Hematopoietic multipotent progenitor cell treated with erythropoietin and hydrocortisone succinate and interleukin-3 and kit ligand, for 15 days (in vitro differentiated cells): ENCODE data around the gene MFSD12.
A peak's percentile ranks its signal among the peaks of the same experiment; 100 is the strongest.

Experiments used
- DNase-seq: peaks from one replicate; pipeline ENCODE4 v3.0.0-alpha.2; 2015; ENCODE audit warnings: low spot score

The MFSD12 gene

DNA sequence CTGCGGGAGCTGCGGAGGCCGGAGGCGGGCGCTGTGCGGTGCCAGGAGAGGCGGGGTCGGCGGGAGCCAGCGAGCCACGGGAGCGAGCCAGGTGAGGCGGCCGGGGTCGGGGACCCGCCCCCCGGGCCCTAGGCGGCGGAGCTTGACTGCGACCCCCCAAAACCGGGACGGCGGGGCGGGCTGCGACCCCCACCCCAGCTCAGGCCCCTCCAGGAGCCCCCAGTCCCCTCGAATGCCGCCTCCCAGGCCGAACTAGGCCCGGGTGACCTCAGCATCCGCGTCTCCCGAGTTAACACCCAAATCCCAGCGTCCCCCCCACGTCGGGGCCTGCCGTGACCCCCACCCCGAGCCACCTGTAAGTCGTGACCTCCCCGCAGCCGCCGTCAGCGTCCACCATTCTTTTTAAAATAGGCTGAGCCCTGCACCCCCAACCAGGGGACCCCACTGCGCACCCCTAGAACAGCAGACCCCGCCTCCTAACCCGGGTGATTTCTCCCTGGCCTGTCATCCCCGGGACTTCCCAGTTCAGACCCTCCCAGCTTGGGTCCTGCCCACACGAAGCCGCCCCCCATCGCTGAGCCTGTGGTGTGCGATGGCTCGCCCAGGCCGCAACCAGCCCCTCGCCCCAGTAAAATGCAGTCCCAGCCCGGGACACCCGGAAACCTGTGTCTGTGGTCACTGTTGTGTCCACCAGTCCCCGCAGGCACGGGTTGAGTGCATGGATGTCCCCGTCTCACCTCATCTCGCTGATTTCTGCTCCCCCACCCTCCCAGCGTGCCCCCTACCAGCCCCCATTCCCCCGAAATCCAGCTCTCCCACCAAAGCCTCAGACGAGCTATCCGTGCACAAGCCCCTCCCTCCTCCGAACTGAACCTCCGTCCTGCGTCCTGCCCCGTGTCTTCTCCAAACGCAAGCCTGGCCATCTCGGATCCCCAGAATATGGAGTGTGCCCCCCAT lies 50.7 kb downstream of the MFSD12 start:
- no peak for DNase-seq

DNA sequence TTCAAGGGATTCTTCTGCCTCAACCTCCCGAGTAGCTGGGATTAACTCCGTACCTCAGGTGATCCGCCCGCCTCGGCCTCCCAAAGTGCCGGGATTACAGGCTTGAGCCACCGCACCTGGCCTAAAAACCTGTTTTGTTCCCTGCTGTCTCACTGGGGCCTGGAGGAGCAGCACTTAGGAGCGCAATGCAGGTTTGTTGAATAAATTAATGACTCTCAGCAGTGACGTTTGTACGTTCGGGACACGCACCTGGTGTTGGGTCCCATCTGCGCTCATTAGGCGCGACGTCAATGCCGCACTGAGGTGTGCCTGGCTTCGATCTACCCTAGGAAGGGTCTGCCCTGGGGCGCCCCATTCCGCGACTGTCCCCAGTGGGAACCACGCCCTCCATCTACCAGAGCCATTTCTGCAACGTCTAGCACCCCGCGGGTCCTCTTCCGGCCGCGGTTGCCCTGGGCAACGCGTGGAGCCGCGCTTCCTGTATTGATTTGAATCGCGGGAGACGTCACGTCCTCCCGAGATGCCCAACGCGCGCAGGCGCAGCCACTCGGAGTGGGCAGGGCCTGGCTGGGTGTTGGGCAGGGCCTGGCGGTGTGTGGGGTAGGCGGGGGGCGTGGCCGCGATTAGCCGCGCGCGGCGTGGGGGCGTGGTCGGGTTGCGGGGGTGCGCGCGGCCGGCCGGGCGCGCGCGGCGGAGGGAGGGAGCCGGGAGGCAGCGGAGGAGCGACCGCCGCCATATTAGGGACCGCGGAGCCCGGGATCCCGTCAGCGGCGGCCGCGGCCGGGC lies 51.6 kb downstream of the MFSD12 start, which contains the start of gene FZR1:
FZR1 (plus strand) TSS at position 714 of the 786 bp plus-strand sequence. CDS start 16,679 bp downstream, outside the sequence.
- DNase-seq, result peak; percentile 99

- peak; percentile 37 for DNase-seq
Measured at GRCh38 chr19:3504735-3505134, 52.7 kb downstream of the MFSD12 start.

- peak; percentile 97 for DNase-seq
Measured at GRCh38 chr19:3503036-3503572, 54.3 kb downstream of the MFSD12 start.

DNA sequence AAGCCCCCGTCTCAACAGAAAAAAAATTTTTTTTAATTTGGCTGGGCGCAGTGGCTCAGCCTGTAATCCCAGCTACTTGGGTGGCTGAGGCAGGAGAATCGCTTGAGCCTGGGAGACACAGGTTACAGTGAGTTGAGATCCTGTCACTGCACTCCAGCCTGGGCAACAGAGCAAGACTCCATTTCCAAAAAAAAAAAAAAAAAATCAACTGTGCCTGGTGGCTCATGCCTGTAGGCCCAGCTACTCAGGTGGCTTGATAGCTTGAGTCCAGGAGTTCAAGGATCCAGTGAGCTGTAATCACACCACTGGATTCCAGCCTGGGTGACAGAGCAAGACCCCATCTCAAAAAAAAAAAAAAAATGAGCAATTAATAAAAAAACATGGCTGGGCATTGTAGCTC lies 55.6 kb downstream of the MFSD12 start:
- DNase-seq, result no peak

- peak; percentile 99 for DNase-seq
Measured at GRCh38 chr19:3500429-3501101, 56.8 kb downstream of the MFSD12 start, which contains the start of gene DOHH. Gene DOHH (minus strand): TSS chr19:3500674. CDS start chr19:3496814, 3,860 bp downstream.

DNA sequence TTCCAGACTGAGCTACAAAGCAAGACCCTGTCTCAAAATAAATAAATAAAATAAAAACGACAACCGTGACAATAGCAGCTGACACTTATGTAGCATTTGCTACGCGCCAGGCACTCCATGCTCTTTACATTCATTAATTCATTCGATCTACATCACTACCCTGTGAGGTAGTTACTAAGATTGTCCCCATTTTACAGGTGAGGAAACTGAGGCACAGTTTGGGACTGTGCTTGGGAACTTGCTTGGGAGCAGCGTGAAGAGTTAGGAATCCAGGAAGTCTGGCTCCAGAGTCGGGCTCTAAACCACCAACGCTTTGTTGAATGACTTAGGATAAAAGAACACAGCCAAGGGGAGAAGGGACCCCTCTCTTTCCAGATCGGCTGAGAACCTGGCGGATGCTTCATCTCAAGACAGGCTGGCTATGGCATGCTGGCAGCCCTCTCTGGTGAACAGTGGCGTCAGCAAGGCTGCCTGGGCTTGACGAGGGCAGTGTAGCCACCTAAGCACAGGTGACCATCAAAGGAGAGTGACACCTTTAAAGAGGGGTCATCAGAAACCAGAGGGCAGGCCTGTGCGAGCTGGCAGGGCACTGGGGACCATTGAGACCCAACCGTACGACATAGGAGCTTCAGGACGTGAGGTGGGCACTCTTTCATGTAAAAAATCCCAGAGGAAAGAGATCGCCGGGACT lies 57.5 kb downstream of the MFSD12 start:
- DNase-seq, result no peak

GRCh38 chr19:3497757-3498520 lies 59.4 kb downstream of the MFSD12 start:
- no peak for DNase-seq

- no peak for DNase-seq
Measured at GRCh38 chr19:3496392-3497273, 60.8 kb downstream of the MFSD12 start.

DNA sequence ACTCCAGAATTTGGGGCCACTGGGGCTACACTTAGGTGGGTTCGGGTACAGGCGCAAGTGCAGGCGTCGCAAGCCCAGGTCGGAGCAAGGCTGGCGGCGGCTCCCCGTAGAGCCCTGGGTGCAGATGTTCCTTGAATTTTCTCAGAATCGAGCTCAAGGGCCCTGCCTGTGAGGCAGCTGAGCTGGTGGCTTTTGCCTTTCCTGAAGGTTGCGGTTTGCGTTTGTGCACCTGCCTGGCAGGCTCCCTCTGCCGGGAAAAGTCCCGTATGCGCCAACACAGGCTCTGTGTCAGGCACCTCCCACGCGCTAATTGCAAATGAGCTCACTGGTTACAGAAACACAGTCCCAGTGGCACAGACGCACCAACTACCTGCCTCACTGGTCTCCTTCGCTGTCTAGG lies 62.8 kb downstream of the MFSD12 start:
- DNase-seq, result no peak
